HG02840 (cell line): ENCODE data around the gene SGK1.

ENCODE experiments used
- ATAC-seq: cut with Tn5 transposase; IDR thresholded peaks from one replicate; pipeline ENCODE4 v1.9.1; 2021; ENCODE audit warnings: mild to moderate bottlenecking, moderate library complexity, moderate number of reproducible peaks; ENCODE audit not compliant: unreplicated experiment, low FRiP score

The SGK1 gene

GRCh38 chr6:134147034-134147533 lies 170.8 kb downstream of the SGK1 start:
- no peak for ATAC-seq

- ATAC-seq: no peak
Observed at GRCh38 chr6:134146268-134147033, 171.5 kb downstream of the SGK1 start.

- ATAC-seq: no peak
Observed at GRCh38 chr6:134145786-134146185, 172.1 kb downstream of the SGK1 start.

GRCh38 chr6:134138226-134138975 lies 179.5 kb downstream of the SGK1 start:
- ATAC-seq: no peak

GRCh38 chr6:134134654-134135053 lies 183.3 kb downstream of the SGK1 start:
- ATAC-seq: no peak

- ATAC-seq: no peak
Observed at GRCh38 chr6:134132494-134133141, 185.3 kb downstream of the SGK1 start.

GRCh38 chr6:134131530-134132139 lies 186.3 kb downstream of the SGK1 start:
- no peak for ATAC-seq

GRCh38 chr6:134128146-134128545 lies 189.8 kb downstream of the SGK1 start:
- no peak for ATAC-seq

- ATAC-seq: no peak
Observed at GRCh38 chr6:134123666-134124208, 194.2 kb downstream of the SGK1 start.

GRCh38 chr6:134122775-134123174 lies 195.1 kb downstream of the SGK1 start:
- no peak for ATAC-seq

GRCh38 chr6:134119486-134119885 lies 198.4 kb downstream of the SGK1 start:
- ATAC-seq: no peak
